Lower leg skin (tissue), 3 donors: ENCODE measurements around the gene GABRG3.

Experiments
- POLR2A ChIP-seq, 2 donors: fragments of 450-650 bp; IDR thresholded peaks; one replicate each; pipeline ENCODE4 v1.6.1; 2016 to 2017; ENCODE audit warnings: antibody characterized with exemption in 2 of 2, mild to moderate bottlenecking in 1 of 2, moderate library complexity in 1 of 2
- TF ChIP-seq, protein P1 (sequence below), 3 donors: fragments of 450-650 bp; IDR thresholded peaks; one replicate each; pipeline ENCODE4 v1.5.1; 2016; ENCODE audit warnings: antibody characterized with exemption in 3 of 3, mild to moderate bottlenecking in 3 of 3, moderate library complexity in 2 of 3

DNA sequence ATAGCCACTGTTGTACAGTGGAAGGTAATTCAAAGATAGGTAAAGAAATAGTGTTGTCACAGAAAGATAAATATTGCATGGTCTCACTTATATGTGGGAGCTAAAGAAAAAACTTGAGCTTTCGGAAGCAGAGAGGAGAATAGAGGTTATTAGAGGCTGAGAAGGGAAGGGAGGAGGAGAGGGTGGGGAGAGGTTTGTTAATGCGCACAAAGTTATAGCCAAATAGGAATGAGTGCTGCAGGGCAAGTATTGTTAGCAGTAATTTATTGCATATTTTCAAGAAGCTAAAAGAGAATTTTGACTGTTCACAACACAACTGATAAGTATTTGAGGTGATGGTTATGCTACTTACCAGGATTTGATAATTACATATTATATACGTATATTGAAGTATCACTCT lies 154.2 kb downstream of the GABRG3 start:
- no peak for TF ChIP-seq POLR2A (IDR thresholded peaks at IDR 0.05)
- TF ChIP-seq, protein P1, sequence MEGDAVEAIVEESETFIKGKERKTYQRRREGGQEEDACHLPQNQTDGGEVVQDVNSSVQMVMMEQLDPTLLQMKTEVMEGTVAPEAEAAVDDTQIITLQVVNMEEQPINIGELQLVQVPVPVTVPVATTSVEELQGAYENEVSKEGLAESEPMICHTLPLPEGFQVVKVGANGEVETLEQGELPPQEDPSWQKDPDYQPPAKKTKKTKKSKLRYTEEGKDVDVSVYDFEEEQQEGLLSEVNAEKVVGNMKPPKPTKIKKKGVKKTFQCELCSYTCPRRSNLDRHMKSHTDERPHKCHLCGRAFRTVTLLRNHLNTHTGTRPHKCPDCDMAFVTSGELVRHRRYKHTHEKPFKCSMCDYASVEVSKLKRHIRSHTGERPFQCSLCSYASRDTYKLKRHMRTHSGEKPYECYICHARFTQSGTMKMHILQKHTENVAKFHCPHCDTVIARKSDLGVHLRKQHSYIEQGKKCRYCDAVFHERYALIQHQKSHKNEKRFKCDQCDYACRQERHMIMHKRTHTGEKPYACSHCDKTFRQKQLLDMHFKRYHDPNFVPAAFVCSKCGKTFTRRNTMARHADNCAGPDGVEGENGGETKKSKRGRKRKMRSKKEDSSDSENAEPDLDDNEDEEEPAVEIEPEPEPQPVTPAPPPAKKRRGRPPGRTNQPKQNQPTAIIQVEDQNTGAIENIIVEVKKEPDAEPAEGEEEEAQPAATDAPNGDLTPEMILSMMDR (IDR thresholded peaks at IDR 0.05) = no peak
